GM23338 (cell line): ENCODE results near the gene NSMCE1. TPM values are rescaled to one million over a fixed set of nuclear protein-coding genes. Genes with fewer than 3 reads are reported as not detected.

Experiments used
- CREB1 ChIP-seq: fragments of 250-450 bp; sonication (Bioruptor Pico); IDR thresholded peaks from 2 replicates; pipeline ENCODE4 v1.5.0; 2020; ENCODE audit warnings: low read depth, mild to moderate bottlenecking, moderate library complexity
- ETS1 ChIP-seq: IDR thresholded peaks from 2 replicates; pipeline ENCODE4 v1.6.1; 2016; ENCODE audit warnings: antibody characterized with exemption
- EZH2 ChIP-seq: fragments of 200-600 bp; sonication (generic); IDR thresholded peaks from one replicate; pipeline ENCODE4 v1.8.0; 2017; ENCODE audit warnings: antibody characterized with exemption, mild to moderate bottlenecking, low read depth; ENCODE audit not compliant: unreplicated experiment
- EZH2phosphoT487 ChIP-seq: fragments of 200-600 bp; sonication (generic); IDR thresholded peaks from one replicate; pipeline ENCODE4 v1.8.1; 2018; ENCODE audit warnings: antibody characterized with exemption; ENCODE audit not compliant: unreplicated experiment
- JUNB ChIP-seq: IDR thresholded peaks from one replicate; pipeline ENCODE4 v1.6.1; 2016; ENCODE audit warnings: antibody characterized with exemption; ENCODE audit not compliant: unreplicated experiment
- NANOG ChIP-seq: IDR thresholded peaks from 2 replicates; pipeline ENCODE4 v1.6.1; 2016; ENCODE audit warnings: antibody characterized with exemption, borderline replicate concordance
- POLR2AphosphoS5 ChIP-seq: IDR thresholded peaks from 2 replicates; pipeline ENCODE4 v1.6.1; 2016; ENCODE audit warnings: antibody characterized with exemption, low read depth
- REST ChIP-seq: IDR thresholded peaks from one replicate; pipeline ENCODE4 v1.6.1; 2018; ENCODE audit warnings: antibody characterized with exemption; ENCODE audit not compliant: unreplicated experiment
- STAT1 ChIP-seq: IDR thresholded peaks from one replicate; pipeline ENCODE4 v1.6.1; 2016; ENCODE audit warnings: antibody characterized with exemption; ENCODE audit not compliant: unreplicated experiment
- ZNF114 ChIP-seq: fragments of 250-450 bp; sonication (Bioruptor Pico); IDR thresholded peaks from 2 replicates; pipeline ENCODE4 v1.5.0; 2020; ENCODE audit warnings: mild to moderate bottlenecking, moderate library complexity
- ZNF331 ChIP-seq: fragments of 250-450 bp; sonication (Bioruptor Pico); IDR thresholded peaks from 2 replicates; pipeline ENCODE4 v1.5.0; 2020; ENCODE audit warnings: low read depth, mild to moderate bottlenecking, moderate library complexity
- ZNF462 ChIP-seq: fragments of 250-450 bp; sonication (Bioruptor Pico); IDR thresholded peaks from 2 replicates; pipeline ENCODE4 v1.5.0; 2020; ENCODE audit warnings: mild to moderate bottlenecking, moderate library complexity
- polyA plus RNA-seq: library from polyadenylated mRNA; unstranded; fragments of >200 nt; fragmentation: Nextera tagmentation; extraction: Ambion mirVana; gene quantifications from 2 replicates; pipeline ENCODE4 v1.2.1, GENCODE V29; 2016
- total RNA-seq: library from RNA; depleted of rRNA; stranded (reverse); fragments of >200 nt; shearing (Covaris generic); gene quantifications from 2 replicates; pipeline ENCODE4 v1.2.3, GENCODE V29; 2014

The NSMCE1 gene
- total and polyA plus RNA-seq, 2 experiments from 2014 or later: 30.6 to 50.8 TPM

- TF ChIP-seq ZNF462 (CRISPR knock-in tag): no peak
- no peak for TF ChIP-seq REST
- no peak for TF ChIP-seq ZNF331 (CRISPR knock-in tag)
- no peak for TF ChIP-seq NANOG
- no peak for TF ChIP-seq EZH2phosphoT487
- TF ChIP-seq EZH2: no peak
- no peak for TF ChIP-seq JUNB
- no peak for TF ChIP-seq STAT1
- no peak for TF ChIP-seq POLR2AphosphoS5
- TF ChIP-seq ZNF114 (CRISPR knock-in tag): no peak
- no peak for TF ChIP-seq CREB1 (CRISPR knock-in tag)
- no peak for TF ChIP-seq ETS1
Measured at GRCh38 chr16:27189335-27189972, 79.1 kb downstream of the NSMCE1 start (continued).
